ENCODE results near the gene DLG4.
A peak's percentile ranks its signal among the peaks of the same experiment; 100 is the strongest.

Gene DLG4

DNA sequence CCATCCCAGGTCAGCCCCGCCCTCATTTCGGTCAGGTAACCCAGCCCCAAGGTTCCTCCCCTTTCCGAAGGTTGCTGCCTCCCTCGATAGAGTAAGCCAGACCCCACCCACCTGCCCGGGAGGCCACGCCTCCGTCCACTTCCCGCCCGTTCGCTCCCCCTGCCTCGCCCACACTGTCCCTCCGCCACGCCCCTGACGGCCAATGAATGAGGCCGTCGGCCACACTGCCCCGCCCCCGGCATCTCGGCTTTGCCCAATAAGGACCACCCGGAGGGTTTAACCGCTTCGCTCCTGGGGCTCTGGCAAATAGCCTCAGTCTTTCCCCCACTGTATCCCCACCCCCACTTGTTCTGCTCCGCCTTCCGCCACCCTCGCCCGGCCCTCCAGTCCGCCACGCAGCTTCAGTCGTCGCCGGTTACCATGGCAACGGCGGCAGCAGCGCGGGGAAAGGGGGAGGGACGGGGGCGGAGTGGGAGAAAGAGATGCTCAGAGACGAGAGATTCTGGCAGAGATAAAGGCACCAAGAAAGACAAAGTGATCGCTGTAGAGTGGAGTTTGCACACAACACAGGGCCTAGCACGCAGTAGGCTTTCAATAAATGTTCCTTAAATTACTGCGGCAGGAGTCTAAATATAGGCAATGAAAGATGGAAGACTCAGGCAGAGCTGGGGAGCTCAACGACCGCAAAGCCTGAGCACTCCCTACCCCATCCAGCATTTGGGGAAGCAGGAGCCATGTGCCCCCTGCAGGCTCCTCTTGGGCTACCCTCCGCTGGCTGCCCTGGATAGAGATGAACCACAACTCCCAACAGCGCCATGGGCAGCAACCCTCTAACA lies 5.1 kb downstream of the DLG4 start:
- DNase-seq (ENCODE audit: low read depth in 2 of 2): peak; percentile 99 to 100

DNA sequence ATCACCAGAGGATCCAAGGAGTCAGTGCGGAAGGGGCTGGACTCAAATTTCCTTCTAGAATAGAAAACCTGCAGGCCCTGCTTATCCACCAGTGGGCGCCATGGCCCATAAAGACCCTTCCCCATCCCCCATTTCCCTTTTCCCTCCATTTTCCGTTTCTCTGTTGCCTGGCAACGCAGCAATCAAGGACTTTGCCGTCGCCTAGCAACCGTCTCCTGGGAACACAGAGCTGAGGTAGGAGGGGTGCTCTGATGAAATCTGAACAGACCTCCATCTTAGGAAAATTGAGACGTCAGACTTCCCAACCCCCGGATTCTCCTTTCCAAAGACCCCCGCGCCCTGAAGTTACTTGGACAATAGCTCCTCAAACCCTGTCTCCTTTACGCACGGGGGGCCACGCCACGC lies 5.7 kb downstream of the DLG4 start:
- DNase-seq (ENCODE audit: low read depth in 2 of 2): no peak

DNA sequence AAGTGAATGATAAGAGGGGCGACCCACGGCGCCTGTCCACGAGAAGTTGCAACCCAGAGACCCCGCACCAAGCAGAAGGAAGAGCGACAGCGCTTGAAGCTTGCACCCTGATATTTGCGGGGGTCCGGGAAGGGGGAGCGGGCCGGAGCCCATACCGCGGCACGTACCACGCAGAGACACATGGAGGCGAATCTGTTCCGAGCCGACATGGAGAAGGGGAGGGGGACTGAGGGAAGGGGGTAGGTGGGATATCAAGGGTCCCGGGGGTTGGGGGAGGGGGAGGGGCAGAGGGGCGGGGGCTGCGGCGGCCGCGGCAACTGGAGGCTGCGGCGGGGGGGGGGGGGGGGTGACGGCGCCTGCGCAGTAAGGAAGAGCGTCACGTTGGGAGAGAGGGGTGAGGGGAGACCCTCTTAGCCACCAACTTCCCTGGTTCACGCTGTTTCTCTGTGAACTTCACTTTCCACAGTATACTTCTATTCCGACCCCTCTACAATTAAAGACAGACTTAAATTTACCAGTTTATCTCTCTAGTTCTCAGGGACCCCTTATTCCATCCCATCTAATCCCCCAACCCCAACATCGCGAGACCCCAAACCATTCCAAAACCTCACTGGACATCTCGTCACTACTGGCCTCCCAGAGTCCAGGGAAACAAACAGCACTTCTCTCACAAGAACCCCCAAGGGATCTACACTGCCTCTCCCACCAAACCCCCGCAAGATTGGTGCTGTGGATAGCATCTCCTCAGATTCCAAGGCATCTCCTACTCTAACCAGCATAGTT lies 8.0 kb downstream of the DLG4 start:
- no peak for DNase-seq (ENCODE audit: low read depth in 2 of 2)

DNA sequence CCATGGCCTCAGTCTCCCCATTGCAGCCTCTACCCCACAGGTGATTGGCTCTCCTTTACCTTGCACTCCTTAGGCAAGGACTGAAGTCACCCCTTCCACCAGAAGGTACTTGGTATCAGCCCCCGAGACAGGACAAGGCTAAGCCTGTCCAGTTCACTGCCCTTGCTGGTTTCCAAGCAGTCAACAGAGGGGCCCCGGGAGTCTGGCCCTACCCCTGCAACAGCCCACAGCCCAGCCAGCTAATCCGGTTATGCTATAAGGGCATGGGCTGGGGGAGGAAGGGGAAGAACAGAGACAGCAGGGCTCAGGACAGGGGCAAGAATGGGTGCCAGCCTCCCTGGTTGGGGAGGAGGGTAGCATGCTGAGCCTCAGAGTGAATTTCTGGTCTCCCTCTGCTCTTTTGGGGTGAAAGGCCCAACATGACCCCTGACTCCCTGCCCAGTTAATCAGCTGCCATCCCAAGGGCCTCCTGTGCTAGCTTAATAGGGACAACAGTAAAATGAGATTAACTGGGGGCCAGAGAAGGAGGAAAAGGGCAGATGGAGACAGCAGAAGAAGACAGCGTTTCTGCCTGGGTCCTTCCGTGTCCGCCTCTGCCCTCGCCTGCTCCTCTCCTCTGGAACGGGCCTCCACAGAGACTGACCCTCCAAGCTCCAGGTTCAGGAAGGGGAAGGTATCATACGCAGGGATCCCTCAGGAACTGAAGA lies 10.7 kb downstream of the DLG4 start:
- no peak for DNase-seq (ENCODE audit: low read depth in 2 of 2)

DNA sequence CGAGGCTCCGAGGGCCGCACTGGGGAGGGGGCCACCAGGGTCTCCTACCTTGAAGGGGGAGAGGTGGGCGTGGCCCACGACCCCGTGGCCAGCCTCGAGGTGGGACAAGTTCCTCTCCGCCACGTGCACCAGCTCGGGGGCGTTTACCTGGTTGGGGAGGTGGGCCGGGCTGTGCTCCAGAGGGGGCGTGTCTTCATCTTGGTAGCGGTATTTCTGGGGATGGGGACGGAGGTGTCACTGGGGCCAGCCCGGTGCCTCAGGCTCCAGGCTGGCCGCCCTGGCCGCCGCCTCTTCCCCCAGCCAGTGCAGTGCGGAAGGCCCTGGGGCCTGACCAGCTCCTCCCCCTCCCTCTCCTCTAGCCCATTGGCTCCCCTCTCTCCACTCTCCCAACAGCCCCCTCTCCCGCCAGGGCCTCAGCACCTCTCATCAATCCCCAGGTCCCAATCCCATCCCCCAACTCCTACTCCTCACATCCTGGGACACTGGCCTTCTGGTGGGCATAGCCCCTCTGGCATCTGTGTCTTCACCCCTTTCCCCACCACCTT lies 11.5 kb downstream of the DLG4 start:
- DNase-seq (ENCODE audit: low read depth in 2 of 2): no peak

DNA sequence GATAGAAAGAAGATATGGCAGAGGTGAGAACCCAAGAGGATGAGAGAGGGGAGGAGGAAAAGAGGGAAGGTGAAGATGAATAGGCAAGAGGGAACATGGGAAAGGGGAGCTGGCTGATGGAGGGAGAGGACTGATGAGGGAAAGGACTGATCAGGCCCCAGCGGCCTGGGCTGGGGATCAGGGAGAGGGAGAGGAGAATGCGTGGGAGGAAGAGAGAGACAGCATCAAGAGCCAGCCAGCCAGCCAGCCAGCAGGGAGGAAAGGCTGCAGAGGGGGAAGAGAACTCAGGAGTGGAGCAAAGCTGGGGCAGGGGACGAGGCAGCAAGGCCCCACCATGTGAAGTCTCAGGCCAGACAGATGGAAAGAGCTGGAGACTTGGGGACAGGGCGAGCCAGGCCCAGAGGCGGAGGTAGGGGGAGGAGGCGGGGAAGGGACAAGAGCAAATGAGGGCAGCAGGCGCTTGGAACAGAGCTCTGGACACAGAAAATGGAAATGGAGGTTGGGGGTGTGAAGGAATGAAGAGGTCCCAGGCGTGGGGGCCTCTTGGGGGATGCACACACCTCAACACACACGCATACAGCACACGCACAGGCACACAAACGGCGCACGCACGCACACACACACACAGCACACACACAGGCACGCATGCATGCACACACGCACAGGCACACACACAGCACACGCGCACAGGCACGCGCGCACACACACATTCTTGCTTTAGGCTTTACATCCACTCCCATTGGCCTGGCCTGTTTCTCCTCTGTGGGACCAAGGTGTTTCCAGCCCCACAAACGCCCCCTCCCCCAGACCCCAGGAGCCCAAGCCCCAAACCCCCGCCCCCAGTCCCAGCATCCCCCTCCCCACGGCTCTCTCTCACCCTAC lies 12.3 kb downstream of the DLG4 start:
- DNase-seq (ENCODE audit: low read depth in 2 of 2): no peak

DNA sequence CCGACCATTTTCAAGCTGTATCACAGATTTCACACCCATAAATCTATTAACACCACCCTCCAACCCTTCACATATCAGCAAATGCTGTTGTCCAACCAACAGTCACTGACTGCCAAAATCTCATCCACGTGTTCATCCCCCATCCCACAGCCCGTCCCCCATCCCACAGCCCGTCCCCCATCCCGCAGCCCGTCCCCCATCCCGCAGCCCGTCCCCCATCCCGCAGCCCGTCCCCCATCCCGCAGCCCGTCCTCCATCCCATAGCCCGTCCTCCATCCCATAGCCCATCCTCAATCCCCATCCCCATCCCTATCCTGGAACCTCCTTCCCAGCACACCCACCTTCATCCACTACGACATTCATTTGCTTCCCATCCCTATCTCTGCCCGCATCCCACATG lies 14.1 kb downstream of the DLG4 start:
- no peak for DNase-seq (ENCODE audit: low read depth in 2 of 2)

DNA sequence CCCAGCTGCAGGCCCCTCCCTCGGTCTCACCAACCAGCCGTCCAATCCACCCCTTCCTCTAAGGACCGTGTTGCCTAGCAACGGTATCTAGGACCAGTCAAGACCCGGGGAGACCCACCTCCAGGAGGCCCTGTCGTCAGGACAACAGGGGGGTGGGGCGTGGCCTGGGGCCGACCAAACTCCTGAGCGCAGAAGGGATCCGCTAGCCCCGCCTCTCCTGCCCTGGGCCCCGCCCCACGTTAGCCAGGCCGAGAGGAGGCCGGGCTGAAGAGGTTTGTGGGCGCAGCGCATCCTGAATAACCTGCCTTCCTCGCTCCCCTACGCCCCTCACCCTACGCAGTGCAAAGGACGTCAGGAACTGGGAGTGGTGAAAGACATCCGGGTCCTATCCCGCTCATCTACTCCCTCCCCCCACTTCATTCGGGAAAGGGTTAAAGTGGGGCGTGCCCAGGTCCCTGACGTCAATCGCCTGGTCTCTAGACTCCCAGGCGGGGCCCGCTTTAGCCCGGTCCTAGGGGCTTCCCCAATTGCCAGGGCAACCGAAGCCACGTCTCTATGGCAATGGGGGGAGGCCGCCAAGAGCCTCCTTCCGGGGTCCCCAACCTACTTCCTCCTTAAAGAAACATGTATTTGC lies 14.7 kb downstream of the DLG4 start:
- peak; percentile 72 to 91 for DNase-seq (ENCODE audit: low read depth in 2 of 2)

DNA sequence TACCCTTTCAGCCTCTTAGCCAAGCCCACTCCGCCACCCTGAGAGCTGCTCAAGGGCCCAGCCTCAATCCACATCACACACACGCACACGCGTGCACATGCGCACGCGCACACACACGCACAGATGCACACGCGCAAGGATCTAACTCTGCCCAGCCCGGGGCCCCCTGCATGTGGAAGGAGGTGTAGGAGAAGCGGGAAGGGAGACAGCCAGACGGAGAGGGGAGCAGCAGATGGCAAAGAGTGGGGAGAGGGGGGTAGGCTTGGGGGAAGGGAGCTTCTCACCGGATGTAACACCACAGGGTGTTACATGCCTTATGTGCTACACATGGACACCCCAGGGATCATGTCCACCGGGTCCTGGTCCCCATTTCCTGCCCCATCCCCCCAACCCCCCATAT lies 15.3 kb downstream of the DLG4 start:
- DNase-seq (ENCODE audit: low read depth in 2 of 2): no peak

DNA sequence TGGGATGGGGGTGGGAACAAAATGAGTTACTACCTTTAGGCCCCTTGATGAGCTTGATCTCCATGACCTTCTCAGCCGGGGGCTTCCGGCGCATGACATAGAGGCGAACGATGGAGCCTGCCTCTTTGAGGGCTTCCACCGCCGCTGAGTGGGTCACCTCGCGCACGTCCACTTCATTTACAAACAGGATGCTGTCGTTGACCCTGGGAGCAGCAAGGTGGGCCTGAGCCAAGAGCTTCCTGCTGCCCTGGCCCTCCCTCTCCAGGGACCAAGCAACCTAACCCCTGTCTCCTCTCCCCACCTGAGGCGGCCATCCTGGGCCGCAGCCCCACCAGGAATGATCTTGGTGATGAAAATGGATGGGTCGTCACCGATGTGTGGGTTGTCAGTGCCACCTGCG lies 16.2 kb downstream of the DLG4 start:
- no peak for DNase-seq (ENCODE audit: low read depth in 2 of 2)

DNA sequence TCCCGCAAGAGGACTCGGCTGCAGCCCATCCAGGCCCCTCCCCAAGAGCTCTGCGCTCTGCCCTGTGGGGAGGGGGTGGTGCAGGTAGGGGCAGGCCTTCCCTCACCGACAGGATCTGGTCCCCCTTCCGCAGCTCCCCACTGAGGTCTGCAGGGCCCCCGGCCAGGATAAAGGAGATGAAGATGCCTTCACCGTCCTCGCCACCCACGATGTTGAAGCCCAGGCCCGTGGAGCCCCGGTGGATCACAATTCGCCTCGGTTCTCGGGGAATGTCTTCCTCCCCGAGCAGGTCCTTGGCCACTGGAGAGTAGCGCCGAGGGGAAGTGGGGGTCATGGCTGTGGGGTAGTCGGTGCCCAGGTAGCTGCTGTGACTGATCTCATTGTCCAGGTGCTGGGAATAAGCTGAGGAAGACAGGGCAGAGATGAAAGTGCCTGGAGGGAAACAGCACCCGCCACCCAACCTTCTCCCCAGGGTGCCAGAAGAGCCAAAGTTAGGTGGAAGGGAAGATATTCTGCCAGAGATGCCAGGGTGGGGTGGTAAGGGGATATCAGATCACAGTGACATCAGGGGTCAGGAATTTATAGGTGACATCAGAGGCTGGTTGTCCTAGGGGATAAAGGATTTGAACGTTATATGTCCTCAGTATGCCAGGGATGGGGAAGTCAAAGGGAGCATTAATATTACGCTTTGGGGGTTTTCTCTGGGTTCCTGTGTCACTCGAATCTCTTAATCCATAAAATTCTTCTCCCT lies 22.8 kb downstream of the DLG4 start:
- DNase-seq (ENCODE audit: low read depth in 2 of 2): no peak

DNA sequence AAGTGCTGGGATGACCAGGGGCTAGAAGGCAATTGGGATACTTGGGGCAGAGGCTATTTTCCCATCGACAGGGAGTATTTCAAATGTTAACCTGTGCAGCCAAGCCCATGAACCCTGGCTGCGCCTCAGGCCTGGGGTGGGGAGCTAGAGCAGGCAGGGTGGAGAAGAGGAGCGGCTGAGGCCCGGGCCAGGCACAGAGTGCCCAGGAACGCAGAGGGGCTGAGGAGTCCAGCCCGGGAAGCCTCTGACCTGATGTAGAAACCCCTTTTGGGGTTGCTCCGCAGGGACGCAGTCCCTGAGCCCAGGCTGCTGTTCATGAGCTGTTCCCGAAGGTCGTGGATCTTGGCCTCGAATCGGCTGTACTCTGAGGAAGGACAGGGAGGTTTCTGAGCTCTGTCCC lies 23.7 kb downstream of the DLG4 start:
- no peak for DNase-seq (ENCODE audit: low read depth in 2 of 2)

DNA sequence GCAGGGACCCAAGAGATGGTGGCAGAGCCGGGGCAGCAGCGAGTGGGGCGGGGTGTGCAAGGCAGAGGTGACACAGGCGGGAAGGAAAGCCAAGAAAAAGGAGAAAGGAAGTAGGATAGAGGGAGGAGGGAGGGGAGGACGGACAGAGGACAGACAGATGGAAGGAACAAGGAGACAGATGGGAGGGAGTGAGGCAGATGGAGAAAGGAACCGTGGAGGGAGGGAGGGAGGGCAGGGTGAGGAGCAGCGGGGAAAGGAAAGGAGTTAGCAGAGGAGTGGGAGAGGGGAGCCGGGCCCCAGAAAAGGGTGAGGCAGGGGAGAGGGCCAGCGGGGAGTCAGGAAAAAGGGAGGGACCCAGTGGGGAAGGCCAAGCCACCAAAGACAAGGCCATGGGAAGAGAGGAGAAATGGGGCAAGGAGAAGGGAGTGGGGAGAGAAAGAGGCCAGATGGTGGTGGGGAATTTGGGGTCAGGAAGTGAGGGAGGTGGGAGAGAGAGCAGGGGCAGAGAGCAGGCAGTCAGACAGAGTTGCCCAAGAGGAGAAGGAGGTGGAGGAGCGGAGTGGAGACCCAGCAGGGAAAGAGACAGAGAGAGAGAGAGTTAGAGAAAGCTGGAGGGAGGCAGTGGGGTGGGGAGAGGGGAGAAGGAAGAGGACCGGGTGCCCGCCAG lies 27.2 kb downstream of the DLG4 start:
- DNase-seq (ENCODE audit: low read depth in 2 of 2): no peak

DNA sequence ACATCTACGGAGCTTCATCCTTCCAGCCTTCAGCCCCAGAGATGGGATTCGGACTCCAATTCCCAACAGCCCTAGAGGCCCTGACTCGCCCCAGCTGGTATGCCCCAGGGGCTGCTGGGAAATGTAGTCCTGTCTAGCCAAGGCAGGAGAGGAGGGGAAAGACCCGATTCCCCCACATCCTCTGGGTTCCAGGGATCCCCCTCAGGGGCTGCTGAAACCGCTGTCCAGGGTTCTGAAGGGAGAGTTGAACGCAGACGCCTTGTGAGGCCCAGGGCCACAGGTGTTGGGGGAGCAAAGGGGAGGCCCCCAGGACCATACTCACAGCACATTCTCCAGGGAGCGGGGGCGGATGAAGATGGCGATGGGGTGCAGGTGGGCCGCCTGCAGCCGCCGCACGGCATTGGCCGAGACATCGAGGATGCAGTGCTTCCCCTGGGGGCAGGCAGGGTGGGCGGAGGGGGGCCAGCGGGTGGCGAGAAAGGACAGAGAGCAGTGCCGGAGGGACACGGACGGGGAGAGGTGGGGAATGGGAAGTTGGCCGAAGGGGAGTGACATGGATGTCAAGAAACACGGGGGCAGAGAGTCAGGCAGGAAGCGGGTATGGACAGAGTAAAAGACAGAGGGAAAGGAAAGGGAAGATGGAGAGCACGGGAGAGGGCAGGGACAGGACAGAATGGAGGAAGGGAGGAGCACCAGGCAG lies 27.9 kb downstream of the DLG4 start:
- no peak for DNase-seq (ENCODE audit: low read depth in 2 of 2)

DNA sequence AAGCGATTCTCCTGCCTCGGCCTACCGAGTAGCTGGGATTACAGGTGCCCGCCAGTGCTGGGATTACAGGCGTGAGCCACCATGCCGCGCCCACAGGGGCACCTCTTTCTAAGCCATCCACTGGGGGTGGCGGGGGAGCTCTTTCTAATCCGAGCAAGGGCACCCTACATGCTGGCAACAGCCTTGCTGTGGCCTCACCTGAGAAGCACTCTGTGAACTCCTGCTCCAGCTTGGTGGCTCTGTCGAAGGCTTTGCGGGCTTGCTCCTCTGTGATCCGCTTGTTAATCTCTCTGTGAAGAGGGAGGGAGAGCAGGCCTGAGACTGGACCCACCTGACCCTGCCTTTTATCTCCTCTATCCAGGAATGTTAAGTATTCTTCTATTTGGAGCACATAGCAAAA lies 28.6 kb downstream of the DLG4 start:
- DNase-seq (ENCODE audit: low read depth in 2 of 2): no peak

DNA sequence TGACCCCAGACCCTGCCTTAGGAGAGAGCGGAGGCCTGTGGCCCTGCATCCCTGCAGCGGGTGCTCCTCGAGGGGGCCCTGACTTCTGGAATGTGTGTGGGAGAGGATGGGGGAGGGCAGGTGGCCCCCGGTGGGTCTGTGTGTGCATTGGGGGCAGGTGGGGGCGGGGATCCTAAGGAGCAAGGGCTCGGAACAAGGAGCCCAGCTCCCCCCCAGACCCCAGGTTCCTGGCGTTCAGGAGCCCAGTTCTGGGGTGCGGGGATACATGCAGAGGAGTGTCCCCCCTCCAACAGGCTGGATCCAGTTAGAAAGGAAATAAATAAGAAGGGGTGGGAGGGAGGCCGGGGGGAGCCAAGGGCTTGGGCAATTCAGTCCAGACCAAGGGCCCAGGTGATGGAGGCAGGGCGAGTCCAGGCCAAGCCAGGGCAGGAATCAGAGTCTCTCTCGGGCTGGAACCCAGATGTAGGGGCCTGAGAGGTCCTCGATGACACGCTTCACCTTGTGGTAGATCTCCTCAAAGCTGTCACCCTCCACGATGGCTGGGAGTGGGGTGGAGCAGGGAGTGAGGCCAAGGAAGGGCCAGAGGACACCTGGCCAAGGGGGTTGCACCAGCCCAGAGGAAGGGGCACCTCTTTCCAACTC lies 29.2 kb downstream of the DLG4 start:
- no peak for DNase-seq (ENCODE audit: low read depth in 2 of 2)

DNA sequence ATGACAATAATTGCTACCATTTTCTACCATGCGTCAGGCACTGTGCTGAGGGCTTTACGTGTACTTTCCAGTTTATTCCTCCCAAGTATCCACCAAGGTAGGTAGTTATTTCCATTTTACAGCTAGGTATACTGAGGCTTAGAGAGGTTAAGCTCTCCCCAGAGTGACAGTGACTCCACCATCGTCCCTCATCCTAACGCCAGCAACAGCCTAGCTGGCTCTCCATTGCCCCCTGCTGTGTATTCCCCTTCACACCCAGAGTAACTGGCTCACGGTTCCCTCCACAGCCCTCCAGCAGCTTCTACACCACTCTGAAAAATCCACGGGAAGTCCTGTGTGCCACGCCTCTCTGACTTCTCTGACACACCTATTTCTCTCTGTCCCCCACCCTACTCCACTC lies 33.4 kb downstream of the DLG4 start:
- no peak for DNase-seq (ENCODE audit: low read depth in 2 of 2)

DNA sequence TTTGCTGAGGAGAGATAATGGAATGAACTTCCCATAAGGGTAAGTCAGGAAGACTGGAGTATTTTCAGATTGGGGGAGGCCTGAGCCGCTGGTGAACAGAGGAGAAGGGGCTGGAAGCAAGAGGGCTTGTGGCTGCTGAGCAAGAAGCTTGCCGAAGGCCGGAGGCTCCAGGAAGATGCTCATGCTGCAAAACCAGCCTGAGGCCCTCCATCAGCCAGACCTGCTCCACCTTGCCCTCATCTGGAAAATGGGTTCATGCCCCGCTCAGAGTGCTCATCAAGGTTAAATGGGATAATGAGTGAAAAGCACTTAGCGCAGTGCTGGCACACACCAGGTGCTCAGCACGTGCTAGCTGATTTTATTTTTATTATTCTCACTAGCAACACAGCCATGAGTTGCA lies 35.0 kb downstream of the DLG4 start:
- no peak for DNase-seq (ENCODE audit: low read depth in 2 of 2)

Measured in stimulated activated CD4-positive, alpha-beta T cell treated with anti-CD3 and anti-CD28 coated beads, Interleukin-12 subunit alpha, Interleukin-12 subunit beta, amount 100 ng/mL, for 24 hours (primary cell).